ENCODE measurements around the gene ACAA1. TPM values are rescaled to one million over a fixed set of nuclear protein-coding genes. Genes with fewer than 3 reads are reported as not detected.
"Not testable (repeated sequence)": the region's sequence is repeated elsewhere in the genome, so short reads cannot be mapped to it uniquely, and the experiment has no call there.

Gene ACAA1
- total and polyA plus RNA-seq, 10 donors = 68.4 to 120 (median 82.5) TPM

DNA sequence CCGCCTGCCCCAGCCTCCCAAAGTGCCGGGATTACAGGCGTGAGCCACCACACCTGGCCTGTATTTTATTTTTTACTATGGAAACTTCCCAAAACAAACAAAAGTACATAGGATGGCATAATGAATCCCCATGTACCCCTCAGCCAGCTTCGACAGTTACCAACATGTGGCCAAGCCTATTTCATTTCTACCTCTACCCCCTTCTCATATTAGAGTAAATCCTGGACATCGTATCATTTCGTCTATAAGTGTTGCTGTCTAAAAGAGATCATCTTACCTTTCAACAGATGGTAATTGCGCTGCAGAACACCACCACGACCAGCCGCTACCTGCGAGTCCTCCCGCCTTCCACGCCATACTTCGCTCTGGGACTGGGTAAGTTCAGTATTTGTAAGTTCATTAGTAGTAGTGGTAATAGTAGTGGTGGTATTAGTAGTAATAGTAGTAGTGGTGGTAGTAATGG is 53.0 kb downstream of the ACAA1 start:
- DNase-seq = no peak
- no peak overlapping the region for H3K4me3 ChIP-seq
- H3K36me3 ChIP-seq = no peaks in the 10 kb centered on the region
- 94 to 98% (median 97%) methylated on average over 13 of the region's 13 CpGs for WGBS, 5 donors
- H3K27ac ChIP-seq = no peak overlapping the region
- intact Hi-C loops (cut with DNase I; ENCODE audit: low total_unique reads) = no loop called here
- TF ChIP-seq POLR2A (IDR thresholded peaks at IDR 0.05) = no peak
- TF ChIP-seq, protein P1, sequence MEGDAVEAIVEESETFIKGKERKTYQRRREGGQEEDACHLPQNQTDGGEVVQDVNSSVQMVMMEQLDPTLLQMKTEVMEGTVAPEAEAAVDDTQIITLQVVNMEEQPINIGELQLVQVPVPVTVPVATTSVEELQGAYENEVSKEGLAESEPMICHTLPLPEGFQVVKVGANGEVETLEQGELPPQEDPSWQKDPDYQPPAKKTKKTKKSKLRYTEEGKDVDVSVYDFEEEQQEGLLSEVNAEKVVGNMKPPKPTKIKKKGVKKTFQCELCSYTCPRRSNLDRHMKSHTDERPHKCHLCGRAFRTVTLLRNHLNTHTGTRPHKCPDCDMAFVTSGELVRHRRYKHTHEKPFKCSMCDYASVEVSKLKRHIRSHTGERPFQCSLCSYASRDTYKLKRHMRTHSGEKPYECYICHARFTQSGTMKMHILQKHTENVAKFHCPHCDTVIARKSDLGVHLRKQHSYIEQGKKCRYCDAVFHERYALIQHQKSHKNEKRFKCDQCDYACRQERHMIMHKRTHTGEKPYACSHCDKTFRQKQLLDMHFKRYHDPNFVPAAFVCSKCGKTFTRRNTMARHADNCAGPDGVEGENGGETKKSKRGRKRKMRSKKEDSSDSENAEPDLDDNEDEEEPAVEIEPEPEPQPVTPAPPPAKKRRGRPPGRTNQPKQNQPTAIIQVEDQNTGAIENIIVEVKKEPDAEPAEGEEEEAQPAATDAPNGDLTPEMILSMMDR (IDR thresholded peaks at IDR 0.05 in 8 of 11, conservative IDR thresholded peaks at IDR 0.05 in 3 of 11) = no peak
- no peak for TF ChIP-seq POLR2AphosphoS5 (IDR thresholded peaks at IDR 0.05)
- H3K4me1 ChIP-seq = no peaks in the 10 kb centered on the region
- H3K9me3 ChIP-seq = peaks cover 0 to 52% (median 4%) of the 10 kb centered on the region in 8 donors
- no peaks in the 10 kb centered on the region for H3K27me3 ChIP-seq (replicated peaks in 1 of 7)

GRCh38 chr3:38083254-38083653 is 53.7 kb downstream of the ACAA1 start:
- H3K9me3 ChIP-seq = peaks cover 0 to 52% (median 4%) of the 10 kb centered on the region in 8 donors
- H3K36me3 ChIP-seq; H3K27ac ChIP-seq; DNase-seq; H3K4me3 ChIP-seq; H3K27me3 ChIP-seq (replicated peaks in 1 of 7); intact Hi-C loops (cut with DNase I; ENCODE audit: low total_unique reads); H3K4me1 ChIP-seq: not testable (repeated sequence)
- 100% methylated on average over 1 of the region's 1 CpG; no CpG with 5 or more reads in 3 of the 5 donors for WGBS, 5 donors

- H3K4me1 ChIP-seq; intact Hi-C loops (cut with DNase I; ENCODE audit: low total_unique reads); H3K27me3 ChIP-seq (replicated peaks in 1 of 7); H3K4me3 ChIP-seq; H3K36me3 ChIP-seq; DNase-seq; H3K27ac ChIP-seq: not testable (repeated sequence)
- 89 to 95% (median 93%) methylated on average over 9 to 16 of the region's 16 CpGs for WGBS, 5 donors
- H3K9me3 ChIP-seq = peaks cover 0 to 47% (median 4%) of the 10 kb centered on the region in 8 donors
Observed at GRCh38 chr3:38082296-38082695, 54.6 kb downstream of the ACAA1 start.

GRCh38 chr3:38077073-38077472 is 59.9 kb downstream of the ACAA1 start:
- H3K9me3 ChIP-seq; H3K27me3 ChIP-seq (replicated peaks in 1 of 7); H3K36me3 ChIP-seq; DNase-seq; H3K27ac ChIP-seq; H3K4me3 ChIP-seq; H3K4me1 ChIP-seq; intact Hi-C loops (cut with DNase I; ENCODE audit: low total_unique reads): not testable (repeated sequence)
- 74 to 83% (median 79%) methylated on average over 1 to 3 of the region's 3 CpGs for WGBS, 5 donors

Small RNA genes within 50 kb of the gene (small RNA-seq; reads per million reads assigned to genes)
- 0 reads per million in 4 donors for gene RF00019

Other genes starting within 250 kb of the ACAA1 start
- 10 to 100 TPM; 14.4 to 23.4 (median 16.1) TPM for gene VILL, start 146.3 kb downstream of the ACAA1 start, total RNA-seq
- 10 to 100 TPM; 19.2 to 21.5 (median 20.1) TPM for gene VILL, start 146.3 kb downstream of the ACAA1 start, polyA plus RNA-seq
- gene PLCD1, start 107.5 kb downstream of the ACAA1 start, total RNA-seq = 10 to 100 TPM; 16.3 to 24.0 (median 20.8) TPM
- 10 to 100 TPM; 11.8 to 13.3 (median 12.7) TPM for gene PLCD1, start 107.5 kb downstream of the ACAA1 start, polyA plus RNA-seq
- gene DLEC1, start 97.9 kb downstream of the ACAA1 start, total RNA-seq = 1 to 10 TPM in 5 of 7 donors, under 1 TPM in 2; 0.52 to 2.3 (median 1.5) TPM
- gene DLEC1, start 97.9 kb downstream of the ACAA1 start, polyA plus RNA-seq = under 1 TPM; 0.36 to 0.57 (median 0.42) TPM
- gene MYD88, start 1.5 kb upstream of the ACAA1 start, total RNA-seq = 100 to 1,000 TPM in 2 of 7 donors, 10 to 100 TPM in 5; 69.8 to 146 (median 90.9) TPM
- 10 to 100 TPM; 38.8 to 53.3 (median 41.1) TPM for gene MYD88, start 1.5 kb upstream of the ACAA1 start, polyA plus RNA-seq
- 10 to 100 TPM; 28.6 to 45.0 (median 33.4) TPM for gene OXSR1, start 28.4 kb upstream of the ACAA1 start, total RNA-seq
- 10 to 100 TPM in 1 of 3 donors, 1 to 10 TPM in 2; 9.3 to 12.4 (median 9.7) TPM for gene OXSR1, start 28.4 kb upstream of the ACAA1 start, polyA plus RNA-seq
- 1 to 10 TPM in 1 of 7 donors, under 1 TPM in 6; 0.30 to 1.6 (median 0.52) TPM for gene SLC22A13, start 128.7 kb upstream of the ACAA1 start, total RNA-seq
- under 1 TPM in 2 of 3 donors, not detected in 1; 0.05 to 0.22 TPM for gene SLC22A13, start 128.7 kb upstream of the ACAA1 start, polyA plus RNA-seq
- under 1 TPM in 2 of 7 donors, not detected in 5; 0.19 to 0.60 TPM for gene SLC22A14, start 145.2 kb upstream of the ACAA1 start, total RNA-seq
- gene SLC22A14, start 145.2 kb upstream of the ACAA1 start, polyA plus RNA-seq = under 1 TPM in 2 of 3 donors, not detected in 1; 0.04 to 0.17 TPM
- 10 to 100 TPM in 1 of 7 donors, 1 to 10 TPM in 6; 1.8 to 12.3 (median 2.6) TPM for gene XYLB, start 209.7 kb upstream of the ACAA1 start, total RNA-seq
- under 1 TPM; 0.33 to 0.58 (median 0.42) TPM for gene XYLB, start 209.7 kb upstream of the ACAA1 start, polyA plus RNA-seq